NCI-H2196 treated with DMSO at 0.1 percent for 48 hours (cell line): Measurements from ENCODE around the gene TFDP3.

Experiments used
- DNase-seq: peaks from one replicate; lab custom pipeline; 2025; ENCODE audit not compliant: unreplicated experiment; lab: John Stamatoyannopoulos, UW

TFDP3 gene

DNA sequence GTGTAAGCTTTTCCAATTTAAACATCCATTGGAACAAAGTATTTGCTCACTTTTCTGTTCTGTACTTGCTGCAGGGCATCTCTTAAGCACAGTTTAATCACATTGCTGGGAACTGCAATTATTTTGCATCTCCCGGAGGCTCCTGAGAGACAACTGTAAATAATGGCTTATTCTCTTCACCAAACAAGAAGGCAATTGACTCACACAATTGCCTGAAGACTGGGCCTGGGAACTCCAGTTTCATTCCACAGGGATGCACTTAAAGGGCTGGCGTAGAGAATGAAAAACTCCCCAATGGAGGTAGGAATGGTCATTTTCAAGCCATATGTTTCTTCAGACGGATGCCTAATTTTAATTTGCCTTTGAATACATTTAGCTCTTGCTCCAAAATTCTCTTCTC is 29.5 kb downstream of the TFDP3 start:
- no peak for DNase-seq

DNA sequence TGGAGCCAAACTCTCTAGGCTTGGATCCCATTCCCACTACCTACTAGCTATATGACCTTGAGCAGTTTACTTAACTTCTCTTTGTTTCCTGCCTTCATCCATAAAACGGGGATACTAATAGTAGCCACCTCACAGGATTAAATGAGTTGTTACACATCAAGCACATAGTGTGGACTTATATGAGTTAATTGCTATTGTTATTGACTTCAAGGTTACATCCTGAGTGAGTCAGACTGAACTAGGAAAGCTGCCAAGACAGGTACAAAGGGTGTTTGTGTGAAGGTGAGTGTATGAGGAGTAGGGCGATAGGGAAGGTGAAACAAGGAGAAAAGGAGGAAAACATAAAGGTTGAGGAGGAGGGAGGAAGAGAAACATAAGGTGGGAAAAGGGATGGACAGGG is 32.2 kb downstream of the TFDP3 start:
- peak; percentile 2 for DNase-seq

GRCh38 chrX:133185119-133185518 is 33.0 kb downstream of the TFDP3 start:
- no peak for DNase-seq

GRCh38 chrX:133183806-133184205 is 34.3 kb downstream of the TFDP3 start:
- DNase-seq, result no peak

DNA sequence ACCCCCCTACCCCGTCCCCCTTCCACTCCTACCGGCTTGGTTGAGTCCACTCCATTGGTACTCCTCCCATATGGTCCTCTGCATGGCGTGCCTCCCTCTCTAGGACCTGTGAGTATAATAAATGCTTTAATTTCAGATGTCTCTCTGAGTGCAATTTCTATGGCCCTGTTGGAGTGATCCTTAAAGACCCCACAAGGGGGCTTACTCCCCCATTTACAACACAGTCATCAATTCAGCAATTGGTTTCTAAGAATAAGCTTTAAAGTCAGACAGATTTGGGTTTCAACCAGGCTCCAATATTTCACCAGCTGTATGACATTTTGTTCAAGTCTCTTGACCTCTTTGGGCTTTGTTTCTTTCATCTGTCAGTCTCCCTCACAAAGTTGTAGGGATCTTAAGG is 38.7 kb downstream of the TFDP3 start:
- DNase-seq, result no peak

GRCh38 chrX:133177202-133177601 is 41.0 kb downstream of the TFDP3 start:
- DNase-seq, result no peak

DNA sequence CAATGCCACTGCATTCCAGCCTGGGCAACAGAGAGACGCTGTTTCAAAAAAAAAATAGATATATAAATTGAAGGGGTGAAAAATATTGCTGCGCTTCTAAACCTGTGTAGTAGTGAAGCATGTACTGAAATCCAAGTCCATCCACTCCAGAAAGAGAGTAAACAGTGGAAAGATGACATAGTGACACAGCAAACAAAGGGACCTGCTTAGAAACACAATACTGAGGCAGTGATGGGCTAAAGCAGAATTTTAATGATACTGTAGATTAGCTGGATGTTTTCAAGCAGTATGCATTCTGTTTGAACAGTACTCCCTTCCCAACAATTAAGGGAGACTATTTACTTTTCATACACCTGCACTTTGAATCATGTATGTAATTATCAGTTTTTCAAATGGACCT is 42.5 kb downstream of the TFDP3 start:
- DNase-seq, result peak; percentile 26

DNA sequence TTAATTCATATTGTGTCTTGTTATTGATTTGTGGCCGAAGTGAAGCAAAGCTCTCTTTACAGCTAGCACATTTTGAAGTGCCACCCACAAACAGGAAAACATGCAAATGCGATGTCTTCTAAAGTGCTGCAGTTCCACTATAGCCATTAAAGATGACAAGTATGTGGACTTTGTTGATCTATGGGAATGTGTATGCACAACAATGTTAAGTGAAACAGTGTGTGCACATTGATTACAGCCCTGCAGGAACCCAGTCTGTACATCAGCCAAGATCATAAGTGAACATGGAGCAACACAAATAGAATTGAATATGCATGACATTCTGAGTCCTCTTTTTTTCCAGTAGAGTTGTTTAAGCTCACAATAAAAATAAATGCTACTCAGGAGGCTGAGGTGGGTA is 43.0 kb downstream of the TFDP3 start:
- DNase-seq, result no peak

- peak; percentile 2 for DNase-seq
Measured at GRCh38 chrX:133171962-133172708, 46.0 kb downstream of the TFDP3 start.
